Stimulated activated CD8-positive, alpha-beta memory T cell treated with anti-CD3 and anti-CD28 coated beads, Interleukin-7, amount 100 ng/mL, for 1 hour (primary cell): ENCODE results near the gene ARHGAP22.
"Not testable (repeated sequence)": the region's sequence is repeated elsewhere in the genome, so short reads cannot be mapped to it uniquely, and the experiment has no call there.

Experiments used
- DNase-seq, 2 donors: peaks; one replicate each; pipeline ENCODE4 v3.0.0-alpha.2; 2020; ENCODE audit warnings: low read depth in 2 of 2

ARHGAP22 gene

DNA sequence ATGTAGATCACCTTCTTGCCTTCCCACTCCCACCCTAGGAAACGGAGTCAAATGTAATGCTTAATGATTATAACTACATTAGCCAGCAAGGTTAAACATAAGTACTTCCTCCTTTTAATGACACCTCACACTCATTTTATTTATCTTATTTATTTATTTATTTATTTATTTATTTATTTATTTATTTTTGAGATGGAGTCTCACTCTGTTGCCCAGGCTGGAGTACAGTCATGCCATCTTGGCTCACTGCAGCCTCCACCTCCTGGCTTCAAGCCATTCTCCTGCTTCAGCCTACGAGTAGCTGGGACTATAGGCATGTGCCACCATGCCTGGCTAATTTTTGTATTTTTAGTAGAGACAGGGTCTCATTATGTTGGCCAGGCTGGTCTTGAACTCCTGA is 183.0 kb downstream of the ARHGAP22 start:
- DNase-seq = not testable (repeated sequence)

- DNase-seq = no peak
Observed at GRCh38 chr10:48419714-48420113, 185.2 kb downstream of the ARHGAP22 start.

DNA sequence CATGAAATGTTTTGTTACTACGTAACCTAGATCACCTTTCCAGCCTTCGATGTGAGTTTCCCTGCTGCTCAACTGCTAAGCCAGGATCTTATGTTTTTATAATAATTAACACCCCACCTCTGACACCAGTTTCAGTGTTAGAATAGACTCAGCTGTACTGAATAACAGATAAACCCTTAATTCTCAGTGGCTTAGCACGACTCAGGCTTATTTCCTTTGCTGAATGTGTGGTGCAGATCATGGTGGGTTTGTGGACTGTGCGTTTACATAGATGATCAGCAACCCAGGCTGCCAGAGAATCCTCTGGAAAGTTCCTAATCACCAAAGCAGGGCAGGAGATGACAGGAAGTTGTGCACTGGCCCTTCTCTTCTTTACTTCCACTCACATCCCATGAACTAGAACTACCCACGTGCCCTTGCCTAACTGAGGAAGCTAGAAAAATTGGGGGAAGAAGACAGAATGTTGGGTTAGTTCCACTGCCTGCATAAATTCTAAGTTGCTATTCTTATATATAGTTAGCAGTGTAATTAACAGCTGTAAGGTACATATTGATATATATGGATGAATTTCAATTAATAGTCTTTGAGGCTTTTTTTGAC is 186.6 kb downstream of the ARHGAP22 start:
- DNase-seq = no peak

DNA sequence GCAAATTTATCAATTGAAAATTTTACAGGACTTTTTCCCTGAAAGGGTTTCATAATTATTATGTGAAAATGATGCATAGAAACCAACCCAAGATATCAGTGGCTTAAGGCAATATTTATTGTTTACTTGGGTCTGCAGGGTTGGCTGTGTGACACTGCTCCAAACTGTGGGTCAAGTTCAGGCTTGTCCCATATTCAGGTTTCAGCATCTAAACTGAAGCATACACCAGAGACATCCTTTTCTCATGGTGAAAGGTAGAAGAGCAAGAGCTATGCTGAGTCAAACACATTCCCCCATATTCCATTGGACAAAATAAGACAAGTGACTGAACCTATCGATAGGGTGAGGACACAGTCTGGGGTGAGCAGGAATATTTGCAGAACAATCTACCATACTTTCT is 187.5 kb downstream of the ARHGAP22 start:
- DNase-seq = no peak

DNA sequence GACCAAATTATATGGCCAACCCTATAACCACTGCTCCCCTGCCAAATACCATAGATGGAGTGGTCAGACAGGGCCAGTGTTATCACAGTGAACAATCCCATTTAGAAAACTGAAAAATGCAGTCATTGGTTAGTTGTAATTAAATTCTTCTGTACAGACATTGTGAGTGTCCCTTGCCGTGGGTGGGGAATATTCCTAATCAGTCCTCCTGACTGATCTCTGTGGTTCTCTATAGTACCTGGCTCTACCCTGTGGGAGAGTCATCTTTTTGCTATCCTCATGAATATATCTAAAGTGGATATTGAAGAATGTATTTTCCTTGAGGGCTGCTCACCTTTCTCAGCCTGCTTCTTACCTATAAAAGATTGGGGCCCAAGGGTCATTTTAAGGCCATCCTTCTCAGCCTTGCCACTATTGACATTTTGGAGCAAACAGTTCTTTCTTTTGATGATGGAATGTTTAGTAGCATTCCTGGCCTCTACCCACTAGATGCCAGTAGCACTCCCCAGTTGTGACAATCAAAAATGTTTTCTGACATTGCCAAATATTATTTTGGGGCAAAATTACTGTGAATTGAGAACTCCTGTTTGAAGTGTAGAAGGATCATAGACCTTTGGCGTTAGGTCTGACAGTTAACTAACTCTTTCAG is 188.2 kb downstream of the ARHGAP22 start:
- DNase-seq = no peak

GRCh38 chr10:48414778-48415177 is 190.1 kb downstream of the ARHGAP22 start:
- DNase-seq = no peak

- DNase-seq = no peak
Observed at GRCh38 chr10:48414160-48414559, 190.7 kb downstream of the ARHGAP22 start.

GRCh38 chr10:48412933-48413332 is 191.9 kb downstream of the ARHGAP22 start:
- no peak for DNase-seq

GRCh38 chr10:48412081-48412480 is 192.8 kb downstream of the ARHGAP22 start:
- no peak for DNase-seq

- DNase-seq = no peak
Observed at GRCh38 chr10:48411510-48411909, 193.4 kb downstream of the ARHGAP22 start.

DNA sequence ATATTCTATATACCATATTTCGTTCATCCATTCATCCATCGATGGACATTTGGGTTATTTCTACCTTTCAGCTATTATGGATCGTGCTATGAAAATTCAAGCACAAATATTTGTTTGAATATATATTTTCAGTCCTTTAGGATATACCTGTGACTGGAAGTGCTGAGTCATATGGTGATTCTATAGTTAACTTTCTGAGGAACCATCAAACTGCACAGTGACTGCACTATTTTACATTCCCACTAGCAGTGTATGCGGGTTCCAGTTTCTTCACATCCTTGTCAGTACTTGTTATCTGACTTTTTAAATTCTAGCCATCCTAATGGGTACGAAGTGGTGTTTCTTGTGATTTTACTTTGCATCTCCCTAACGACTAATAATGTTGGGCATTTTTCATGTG is 194.4 kb downstream of the ARHGAP22 start:
- DNase-seq = no peak

- no peak for DNase-seq
Observed at GRCh38 chr10:48406658-48407057, 198.2 kb downstream of the ARHGAP22 start.

- DNase-seq = no peak
Observed at GRCh38 chr10:48406204-48406603, 198.7 kb downstream of the ARHGAP22 start.

- DNase-seq = no peak
Observed at GRCh38 chr10:48404646-48405045, 200.2 kb downstream of the ARHGAP22 start.

GRCh38 chr10:48400850-48401220 is 204.0 kb downstream of the ARHGAP22 start:
- DNase-seq = no peak

GRCh38 chr10:48400129-48400849 is 204.6 kb downstream of the ARHGAP22 start:
- no peak for DNase-seq

DNA sequence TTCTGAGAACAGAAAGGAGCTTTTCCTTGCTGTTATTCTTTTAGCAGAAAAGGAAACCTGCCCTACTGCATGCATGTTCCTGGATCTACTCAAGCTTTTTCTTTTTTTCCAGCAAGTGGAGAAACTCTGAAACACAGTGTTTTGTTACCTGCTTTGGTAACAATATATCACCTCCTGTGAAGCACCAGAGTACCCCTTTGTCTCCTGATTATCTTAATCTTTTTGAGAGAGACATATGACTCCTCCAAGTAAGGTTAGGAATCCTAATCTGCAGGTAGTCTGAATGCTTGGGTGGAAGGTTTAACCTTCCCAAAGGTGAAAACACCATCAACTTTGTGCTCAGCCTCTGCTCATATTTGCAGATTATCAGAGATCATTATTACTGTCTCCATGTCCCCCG is 205.3 kb downstream of the ARHGAP22 start:
- DNase-seq = no peak

- DNase-seq = no peak
Observed at GRCh38 chr10:48399056-48399541, 205.8 kb downstream of the ARHGAP22 start.

DNA sequence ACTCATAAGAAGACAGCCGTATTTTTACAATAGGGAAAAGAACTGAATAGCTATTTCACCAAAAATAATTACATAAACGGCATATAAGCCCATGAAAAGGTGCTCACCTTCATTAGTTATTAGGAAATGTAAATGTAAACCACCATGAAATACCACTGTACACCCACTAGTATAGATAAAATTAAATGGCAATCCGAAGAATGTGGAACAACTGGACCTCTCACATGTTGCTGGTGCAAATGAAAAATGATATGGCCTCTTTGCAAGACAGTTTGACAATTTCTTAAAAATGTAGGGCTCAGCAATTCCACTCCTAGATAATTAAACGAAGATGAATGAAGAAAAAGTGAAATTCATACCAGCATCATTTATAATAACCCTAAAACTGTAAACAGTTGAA is 206.6 kb downstream of the ARHGAP22 start:
- no peak for DNase-seq
